Myocyte (in vitro differentiated cells): ENCODE results near the gene ANXA8. TPM values are rescaled to one million over a fixed set of nuclear protein-coding genes. Genes with fewer than 3 reads are reported as not detected.
A peak's percentile ranks its signal among the peaks of the same experiment; 100 is the strongest.
"Not testable (repeated sequence)": the region's sequence is repeated elsewhere in the genome, so short reads cannot be mapped to it uniquely, and the experiment has no call there.

Experiments
- DNase-seq: peaks from one replicate; pipeline ENCODE4 v3.0.0-alpha.2; 2012; ENCODE audit warnings: low read depth
- polyA plus RNA-seq: library from polyadenylated mRNA; unstranded; fragments of >200 nt; gene quantifications from one replicate; pipeline ENCODE4 v1.2.1, GENCODE V29; 2012; ENCODE audit warnings: missing spikeins
- total RNA-seq: library from RNA; depleted of rRNA; stranded (reverse); fragments of >200 nt; gene quantifications from 2 replicates; pipeline ENCODE4 v1.2.3, GENCODE V29; 2014

The ANXA8 gene
- not detected in 2 replicates for total RNA-seq
- 0.10 TPM for polyA plus RNA-seq

DNA sequence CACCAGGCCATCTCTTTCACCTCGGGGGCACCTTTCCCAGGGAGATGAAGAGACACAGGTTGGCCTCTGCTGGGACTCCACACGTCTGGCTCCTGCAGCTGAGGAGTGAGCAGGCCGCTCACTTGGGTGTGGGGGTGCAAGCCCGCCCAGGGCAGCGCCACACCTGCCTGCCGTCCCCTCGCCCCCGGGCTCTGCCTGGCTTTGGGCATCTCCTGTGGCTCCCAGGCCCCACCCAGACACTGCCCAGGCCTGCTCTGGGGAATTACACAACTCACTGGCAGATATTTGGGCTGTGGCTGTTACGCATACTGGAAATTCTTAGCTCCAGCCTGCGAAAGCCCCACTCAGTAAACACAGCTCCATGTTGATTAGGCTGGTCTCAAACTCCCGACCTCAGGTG, at the start of gene ANXA8:
Gene ANXA8 (minus strand): TSS at position 193 of the 400 bp plus-strand sequence. CDS start 182 bp downstream, at position 11.
- DNase-seq = not testable (repeated sequence)

DNA sequence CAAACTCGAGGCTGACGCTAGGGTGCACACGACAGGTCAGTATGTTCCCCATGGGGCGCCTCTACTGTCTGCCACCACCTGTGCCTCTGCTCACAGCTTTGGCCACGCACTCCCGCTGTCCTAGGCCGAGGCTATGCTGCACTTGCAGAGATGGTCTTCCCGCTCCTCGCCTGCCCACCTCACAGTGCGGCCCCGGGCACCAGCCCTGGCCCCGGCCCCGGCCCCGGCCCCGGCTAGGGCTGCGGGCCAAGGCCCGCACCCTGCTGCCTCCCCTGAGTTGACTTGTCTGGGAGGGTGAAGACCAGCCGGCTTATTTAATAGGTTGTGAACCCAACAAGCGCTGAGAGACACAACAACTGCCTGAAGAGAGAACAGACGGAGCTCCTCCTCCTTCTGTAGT, 39.6 kb upstream of the ANXA8 start, which contains the start of gene AGAP9:
Gene AGAP9 (minus strand): TSS at position 164 of the 400 bp plus-strand sequence. CDS start 112 bp downstream, at position 52.
- DNase-seq = not testable (repeated sequence)

DNA sequence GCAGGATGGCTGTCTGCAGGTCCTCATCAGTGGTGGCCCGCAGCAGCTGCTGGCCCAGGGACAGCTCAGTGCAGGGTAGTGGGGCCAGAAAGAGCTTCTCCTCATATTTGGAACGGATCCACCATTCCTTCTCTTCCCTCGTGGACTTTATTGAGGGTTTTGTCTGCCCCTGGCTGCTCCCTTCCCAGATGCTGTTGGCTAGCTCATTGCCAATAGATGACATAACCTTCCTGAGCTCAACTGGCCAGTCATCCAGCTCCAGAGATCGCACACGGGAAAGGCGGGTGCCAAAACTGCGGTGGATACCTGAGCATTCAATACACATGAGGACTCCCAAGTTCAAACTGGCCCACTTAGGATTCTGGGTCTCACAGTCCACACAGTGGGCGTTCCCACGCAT, 18.4 kb upstream of the ANXA8 start:
- DNase-seq = not testable (repeated sequence)

DNA sequence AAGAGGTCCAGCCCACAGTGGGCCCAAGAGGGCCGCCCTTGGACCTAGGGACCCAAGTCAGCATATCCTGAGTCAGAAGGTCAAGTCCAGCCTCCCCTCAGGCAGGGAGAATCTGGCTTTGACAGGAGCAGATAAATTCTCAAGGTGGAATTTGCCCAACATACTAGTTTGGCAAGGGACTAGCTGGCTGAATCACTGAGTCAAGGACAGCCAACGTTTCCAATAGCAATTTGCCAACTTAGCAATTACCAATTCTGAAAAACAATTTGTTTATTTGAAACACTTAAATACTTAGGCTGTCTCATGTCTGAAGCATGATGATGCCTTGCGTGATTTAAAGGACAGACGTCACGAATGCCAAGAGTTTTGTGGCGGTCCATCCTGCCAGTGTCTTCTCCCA, 10.3 kb upstream of the ANXA8 start:
- DNase-seq = not testable (repeated sequence)

DNA sequence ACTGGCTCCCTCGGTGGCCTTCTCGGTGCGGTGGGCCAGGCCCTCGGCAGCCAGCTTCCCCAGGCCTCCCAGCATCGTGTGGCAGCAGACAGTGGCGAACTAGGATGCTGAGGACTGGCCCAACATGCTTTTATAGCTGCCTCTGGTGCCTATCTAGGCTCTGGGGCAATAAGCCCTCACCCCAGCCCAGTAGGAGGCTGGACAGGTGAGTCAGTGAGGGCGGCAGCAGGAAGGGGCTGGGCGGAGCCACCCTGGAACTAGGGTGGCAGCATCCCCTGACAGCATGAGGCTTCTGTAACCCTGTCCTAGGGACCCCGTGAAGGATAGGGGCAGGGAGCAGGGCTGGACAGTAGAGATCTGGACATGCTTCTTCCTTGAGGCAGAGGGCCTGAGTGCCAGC, 7.7 kb upstream of the ANXA8 start, which contains the start of gene FAM25G:
Gene FAM25G (minus strand): TSS at position 101 of the 400 bp plus-strand sequence. CDS start 26 bp downstream, at position 75.
- not testable (repeated sequence) for DNase-seq

DNA sequence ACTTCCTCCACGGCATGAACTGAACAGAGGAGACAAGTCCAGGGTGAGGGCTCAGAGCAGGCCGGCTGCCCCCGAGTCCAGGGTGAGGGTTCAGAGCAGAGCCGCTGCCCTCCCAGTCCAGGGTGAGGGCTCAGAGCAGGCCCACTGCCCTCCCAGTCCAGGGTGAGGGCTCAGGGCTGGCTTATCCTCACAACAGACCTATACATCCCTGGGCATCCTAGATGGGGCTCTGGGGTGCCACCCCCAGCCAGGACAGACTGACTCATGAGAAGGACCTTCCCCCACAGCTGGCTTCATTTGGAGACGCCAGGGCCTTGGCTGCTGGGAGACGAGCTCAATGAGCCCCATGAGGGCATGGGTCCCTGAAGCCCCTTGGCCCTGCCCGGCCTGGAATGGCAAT, 5.7 kb upstream of the ANXA8 start:
- DNase-seq = not testable (repeated sequence)

DNA sequence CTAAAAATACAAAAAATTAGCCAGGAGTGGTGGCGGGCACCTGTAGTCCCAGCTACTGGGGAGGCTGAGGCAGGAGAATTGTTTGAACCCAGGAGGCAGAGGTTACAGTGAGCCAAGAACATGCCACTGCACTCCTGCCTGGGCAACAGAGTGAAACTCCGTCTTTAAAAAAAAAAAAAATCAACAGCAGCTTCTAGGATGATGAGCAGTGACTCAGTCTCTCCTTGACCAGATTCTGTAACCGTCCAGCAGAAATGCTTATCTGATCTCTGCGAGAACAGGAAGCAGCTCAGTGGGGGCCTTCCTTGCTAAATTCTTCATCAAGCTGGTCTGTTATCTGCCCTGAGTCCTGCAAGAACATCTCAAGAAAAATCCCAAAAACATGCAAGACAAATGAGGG, 2.0 kb upstream of the ANXA8 start:
- DNase-seq = not testable (repeated sequence)

GRCh38 chr10:47484786-47485185, 871 bp upstream of the ANXA8 start:
- not testable (repeated sequence) for DNase-seq

- not testable (repeated sequence) for DNase-seq
Observed at GRCh38 chr10:47482367-47482766, 1.5 kb downstream of the ANXA8 start.

DNA sequence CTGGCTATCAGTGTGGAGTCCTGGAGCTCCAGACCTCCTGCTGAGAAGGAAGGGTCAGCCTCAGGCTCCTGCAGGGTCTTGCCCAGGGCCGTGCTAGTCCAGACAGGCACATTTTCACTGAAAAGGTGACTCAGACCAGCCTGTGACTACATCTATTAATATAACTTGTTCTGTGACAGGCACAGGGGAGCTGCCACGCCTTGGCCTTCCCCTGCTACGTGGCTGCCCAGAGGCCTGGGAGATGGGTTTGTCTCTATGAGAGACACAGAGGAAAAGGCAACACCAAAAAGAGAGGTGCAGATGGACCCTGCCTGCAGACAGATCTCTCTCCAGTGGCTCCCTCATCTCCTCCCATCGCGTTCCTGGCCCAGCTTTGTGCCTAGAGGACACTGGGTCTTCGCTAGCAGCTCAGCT, 2.1 kb downstream of the ANXA8 start:
- not testable (repeated sequence) for DNase-seq

DNA sequence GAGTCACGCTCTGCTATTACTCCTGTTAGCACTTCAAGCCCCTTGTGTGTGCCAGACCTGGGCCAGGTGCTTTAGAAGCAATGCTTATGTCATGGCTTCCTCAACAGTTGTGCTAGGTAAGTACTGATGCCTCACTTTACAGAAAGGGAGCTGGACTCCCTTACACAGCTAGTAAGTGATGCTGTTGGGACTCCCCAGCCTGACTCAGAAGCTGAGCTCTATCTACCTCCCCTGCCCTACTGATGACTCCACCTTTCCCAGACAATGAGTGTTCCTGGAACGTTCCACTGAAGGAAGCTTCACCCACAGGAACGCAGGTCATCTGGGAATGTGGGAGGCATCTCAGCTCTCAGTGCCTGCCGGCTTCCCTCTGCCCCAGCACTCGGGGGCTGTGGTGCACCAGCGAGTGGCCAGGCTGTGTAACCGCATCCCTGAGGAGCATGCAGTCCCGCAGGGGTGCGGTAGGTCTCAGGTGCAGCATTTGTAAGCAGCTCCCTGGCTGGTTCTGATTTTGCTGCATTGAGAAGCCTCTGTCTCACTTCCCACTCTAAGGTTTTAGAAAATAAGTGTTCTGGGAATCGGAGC, 2.6 kb downstream of the ANXA8 start:
- peak; percentile 18 for DNase-seq

DNA sequence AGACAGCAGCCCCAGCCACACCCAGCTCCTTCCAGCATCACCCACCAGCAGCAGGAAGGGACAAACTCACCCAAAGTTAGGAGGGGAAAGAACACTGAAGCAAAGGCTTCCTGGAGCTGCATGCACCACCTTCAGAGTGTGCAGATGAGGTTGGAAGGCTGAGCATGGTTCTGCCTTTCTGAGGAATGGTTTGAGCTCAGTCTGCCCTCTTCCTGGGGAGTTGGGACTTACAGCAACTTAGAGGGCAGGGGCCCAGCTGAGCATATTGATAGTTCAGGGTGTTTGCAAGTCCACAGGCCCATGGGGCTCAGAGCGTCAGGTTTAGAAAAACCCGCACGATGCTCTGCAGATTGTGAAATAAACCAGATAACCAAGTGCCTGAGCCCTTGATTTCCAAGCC, 3.8 kb downstream of the ANXA8 start:
- not testable (repeated sequence) for DNase-seq

DNA sequence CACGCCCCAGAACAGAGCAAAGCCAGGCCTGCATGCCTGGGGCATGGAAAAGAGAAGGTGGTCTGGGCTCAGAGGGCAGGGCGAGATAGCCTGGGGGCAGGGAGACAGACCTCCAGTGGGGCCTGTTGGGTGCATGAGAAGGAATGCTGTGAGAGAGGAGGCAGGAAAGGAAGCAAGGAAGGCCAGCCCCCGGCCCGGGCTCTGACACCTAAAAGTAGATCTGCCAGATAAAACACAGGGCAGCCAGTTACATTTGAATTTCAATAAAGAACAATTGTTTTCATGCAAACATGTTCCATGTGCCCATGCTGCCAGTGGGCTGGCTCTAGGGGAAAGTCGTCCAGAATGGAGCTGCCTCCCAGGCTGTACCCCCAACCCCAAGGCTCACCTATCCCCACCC, 5.8 kb downstream of the ANXA8 start:
- not testable (repeated sequence) for DNase-seq

- DNase-seq = not testable (repeated sequence)
Observed at GRCh38 chr10:47477078-47477477, 6.8 kb downstream of the ANXA8 start.

DNA sequence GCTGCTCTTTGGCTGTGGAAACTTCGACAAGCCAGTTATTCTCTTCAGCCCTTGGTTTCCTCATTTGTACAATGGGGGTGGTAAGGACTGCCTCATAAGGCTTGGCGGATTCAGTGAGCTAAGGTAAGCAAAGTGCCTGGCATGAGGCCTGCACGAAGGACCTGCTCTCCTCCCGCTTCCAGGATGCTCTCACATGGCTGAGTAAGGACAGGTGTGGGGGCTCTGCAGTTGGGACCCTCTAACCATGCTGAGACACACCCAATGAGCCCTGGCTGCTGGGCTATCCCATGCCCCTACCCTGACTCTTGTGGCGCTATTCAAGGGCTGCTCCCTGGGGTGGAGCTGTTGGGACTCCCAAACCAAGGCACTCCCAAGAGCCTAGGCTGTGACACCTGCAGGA, 8.8 kb downstream of the ANXA8 start:
- not testable (repeated sequence) for DNase-seq

- not testable (repeated sequence) for DNase-seq
Observed at GRCh38 chr10:47473516-47473915, 10.4 kb downstream of the ANXA8 start.

GRCh38 chr10:47472647-47473046, 11.3 kb downstream of the ANXA8 start:
- DNase-seq = not testable (repeated sequence)

DNA sequence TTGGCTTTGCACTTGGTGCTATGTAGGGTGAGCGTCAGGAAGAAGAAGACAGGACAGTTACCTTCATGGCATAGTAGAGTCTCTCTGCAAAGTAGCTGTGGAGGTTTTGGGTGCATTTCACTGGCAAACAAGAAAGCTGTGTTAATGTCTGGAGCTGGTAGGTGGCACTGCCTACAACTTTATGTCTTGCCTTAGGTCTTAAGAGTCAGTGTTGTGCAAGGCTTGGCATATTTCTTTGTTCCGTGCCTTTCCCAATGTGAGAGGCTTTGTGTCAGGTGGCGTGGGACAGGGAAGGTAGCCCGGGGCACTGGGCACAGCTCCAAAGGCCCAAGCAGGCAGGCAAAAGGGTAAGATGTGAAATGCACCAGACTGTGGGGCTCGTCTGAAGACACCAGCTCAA, 11.8 kb downstream of the ANXA8 start:
- not testable (repeated sequence) for DNase-seq

DNA sequence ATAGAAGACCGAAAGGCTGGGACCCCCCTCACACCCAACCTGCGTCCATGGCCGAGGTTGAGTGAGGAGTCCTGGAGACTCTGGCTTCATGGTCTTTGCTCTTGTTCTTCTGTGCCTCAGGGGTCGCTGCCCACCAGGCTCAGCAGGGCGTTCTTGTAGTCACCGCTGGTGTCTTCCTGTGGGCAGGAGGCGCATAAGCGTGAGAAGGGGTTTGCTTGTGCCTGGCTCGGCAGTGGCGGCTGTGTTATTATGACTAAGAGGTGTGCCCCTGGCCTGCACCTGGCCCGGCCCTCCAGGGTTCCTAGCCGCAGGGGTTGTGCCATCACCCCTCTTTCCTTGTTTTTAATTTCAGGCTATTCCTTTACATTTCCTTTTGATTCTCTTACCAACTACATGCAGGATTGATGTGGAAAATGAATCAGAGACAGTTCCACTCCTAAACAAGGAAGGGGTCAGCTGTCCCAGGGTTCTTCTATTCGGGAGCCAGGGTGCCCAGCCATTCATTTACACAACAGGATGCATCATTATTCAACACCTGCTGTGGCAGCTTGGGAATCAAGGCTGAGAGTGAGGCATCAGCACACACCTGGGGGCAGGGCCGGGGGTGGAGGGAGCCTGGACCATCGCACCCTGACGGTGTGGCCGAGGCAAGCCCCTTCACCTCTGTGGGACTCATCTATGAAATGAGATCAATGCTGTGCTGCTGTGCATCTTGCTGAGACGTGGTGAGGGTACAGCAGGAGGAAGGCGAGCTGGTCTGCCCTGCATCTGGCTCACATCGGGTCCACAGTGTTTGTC, 15.0 kb downstream of the ANXA8 start:
- DNase-seq = not testable (repeated sequence)

DNA sequence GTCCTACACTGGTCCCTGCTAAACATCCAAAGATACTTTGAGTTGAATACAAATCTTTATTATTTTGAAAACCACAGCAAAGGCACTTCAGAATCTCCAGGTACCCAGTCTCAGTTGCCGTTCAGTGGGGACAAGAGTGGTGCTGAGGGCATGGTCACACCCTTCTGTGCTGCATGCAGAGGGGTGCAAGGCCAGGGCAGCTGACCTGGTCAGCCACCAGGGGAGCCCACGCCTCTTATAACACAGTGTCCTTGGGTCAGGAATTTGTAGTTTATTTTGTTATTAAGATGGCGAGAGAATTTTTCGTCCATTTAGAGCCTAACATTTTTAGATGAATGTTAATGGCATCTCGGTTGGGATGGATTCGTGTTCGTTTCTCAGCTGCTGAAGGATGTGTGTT, 16.0 kb downstream of the ANXA8 start:
- DNase-seq = not testable (repeated sequence)

- DNase-seq = not testable (repeated sequence)
Observed at GRCh38 chr10:47467458-47467857, 16.5 kb downstream of the ANXA8 start.
